ENCODE results near the gene ZFP1.
"Not testable (repeated sequence)": the region's sequence is repeated elsewhere in the genome, so short reads cannot be mapped to it uniquely, and the experiment has no call there.

ZFP1 gene

GRCh38 chr16:75113541-75114121 is 34.7 kb upstream of the ZFP1 start:
- DNase-seq: no peak

- DNase-seq: no peak
These were observed 34.0 kb upstream of the ZFP1 start for GRCh38 chr16:75114179-75114945.

GRCh38 chr16:75114946-75115825 is 33.1 kb upstream of the ZFP1 start:
- DNase-seq: no peak

GRCh38 chr16:75116081-75116910 is 32.0 kb upstream of the ZFP1 start, which contains the start of gene LDHD:
TSS of gene LDHD (minus strand) at chr16:75116780. CDS start at chr16:75116720, 60 bp downstream.
- DNase-seq: peak; percentile 57

- no peak for DNase-seq
These were observed 31.4 kb upstream of the ZFP1 start for GRCh38 chr16:75116911-75117245.

GRCh38 chr16:75118943-75119539 is 29.3 kb upstream of the ZFP1 start:
- DNase-seq: no peak

GRCh38 chr16:75120253-75120652 is 28.1 kb upstream of the ZFP1 start:
- no peak for DNase-seq

GRCh38 chr16:75121949-75122568 is 26.3 kb upstream of the ZFP1 start:
- DNase-seq: no peak

- DNase-seq: no peak
These were observed 25.7 kb upstream of the ZFP1 start for GRCh38 chr16:75122609-75123008.

- no peak for DNase-seq
These were observed 20.5 kb upstream of the ZFP1 start for GRCh38 chr16:75127713-75128415.

- DNase-seq: not testable (repeated sequence)
These were observed 18.7 kb upstream of the ZFP1 start for GRCh38 chr16:75129421-75130149.

- DNase-seq: no peak
These were observed 18.1 kb upstream of the ZFP1 start for GRCh38 chr16:75130150-75130771.

GRCh38 chr16:75131081-75131480 is 17.2 kb upstream of the ZFP1 start:
- no peak for DNase-seq

GRCh38 chr16:75138233-75138632 is 10.1 kb upstream of the ZFP1 start:
- DNase-seq: no peak

- DNase-seq: peak; percentile 32
These were observed 9.7 kb upstream of the ZFP1 start for GRCh38 chr16:75138636-75139035.

GRCh38 chr16:75139498-75139897 is 8.8 kb upstream of the ZFP1 start:
- DNase-seq: no peak

GRCh38 chr16:75143941-75144340 is 4.4 kb upstream of the ZFP1 start:
- no peak for DNase-seq

GRCh38 chr16:75147968-75148310 is 385 bp upstream of the ZFP1 start:
- no peak for DNase-seq

GRCh38 chr16:75151798-75152197 is 3.5 kb downstream of the ZFP1 start:
- no peak for DNase-seq

GRCh38 chr16:75152635-75153034 is 4.3 kb downstream of the ZFP1 start:
- no peak for DNase-seq

Data from EL (cell line).